ENCODE measurements around the gene GSAP. TPM values are rescaled to one million over a fixed set of nuclear protein-coding genes. Genes with fewer than 3 reads are reported as not detected.

Gene GSAP
- polyA plus RNA-seq, 3 donors, result 19.1 to 105 (median 35.6) TPM

GRCh38 chr7:77353911-77354310, 62.2 kb downstream of the GSAP start:
- H3K27me3 ChIP-seq (ENCODE audit: control insufficient read depth in 2 of 2, insufficient read depth in 2 of 2, low read length in 2 of 2), result no peaks in the 10 kb centered on the region
- no peak for DNase-seq
- peaks cover 53 to 83% of the 10 kb centered on the region in 2 donors for H3K36me3 ChIP-seq (replicated peaks in 1 of 2; ENCODE audit: control insufficient read depth in 1 of 2, insufficient read depth in 2 of 2, low read length in 2 of 2)
- WGBS (ENCODE audit: insufficient coverage), result no CpG with 5 or more reads among the region's 6 CpGs
- no peak overlapping the region for H2AFZ ChIP-seq (ENCODE audit: insufficient read depth, low read depth, low read length, poor library complexity, severe bottlenecking)
- no peak overlapping the region for H3K27ac Mint-ChIP-seq
- H3K4me3 ChIP-seq (replicated peaks in 1 of 3; ENCODE audit: low read depth in 2 of 3, low read length in 3 of 3), result no peak overlapping the region
- TF ChIP-seq CTCF (IDR thresholded peaks at IDR 0.05), result no peak
- no peaks in the 10 kb centered on the region for H3K79me2 ChIP-seq (ENCODE audit: insufficient read depth, low read length)
- H3K27ac ChIP-seq (ENCODE audit: low read depth in 1 of 2, low read length in 2 of 2), result no peak overlapping the region
- no peaks in the 10 kb centered on the region for H3K9me3 ChIP-seq (replicated peaks in 1 of 2; ENCODE audit: control insufficient read depth in 1 of 2, insufficient read depth in 1 of 2, low read length in 2 of 2)
- no peak overlapping the region for H3K4me3 Mint-ChIP-seq
- peaks cover 64 to 71% of the 10 kb centered on the region in 2 donors for H3K36me3 Mint-ChIP-seq
- H3K9me3 Mint-ChIP-seq, result peaks cover 0 to 2% (median 0%) of the 10 kb centered on the region in 7 donors
- H4K20me1 ChIP-seq (ENCODE audit: insufficient read depth, low read length), result peaks cover 6% of the 10 kb centered on the region
- H3K4me2 ChIP-seq (replicated peaks; ENCODE audit: extremely low read depth, low read length, poor library complexity, severe bottlenecking), result no peak overlapping the region
- peaks cover 15% of the 10 kb centered on the region for H3K4me1 Mint-ChIP-seq
- intact Hi-C loops (cut with micrococcal nuclease), result no loop called here
- no peaks in the 10 kb centered on the region for H3K27me3 Mint-ChIP-seq (ENCODE audit: low read depth in 3 of 3)
- no peak overlapping the region for H3K9ac ChIP-seq (ENCODE audit: insufficient read depth, low read length, poor library complexity, severe bottlenecking)
- peaks cover 10 to 14% of the 10 kb centered on the region in 2 donors for H3K4me1 ChIP-seq (ENCODE audit: control insufficient read depth in 1 of 2, insufficient read depth in 2 of 2, low read length in 2 of 2)

GRCh38 chr7:77353407-77353721, 62.8 kb downstream of the GSAP start:
- H3K4me1 ChIP-seq (ENCODE audit: control insufficient read depth in 1 of 2, insufficient read depth in 2 of 2, low read length in 2 of 2), result peaks cover 10 to 14% of the 10 kb centered on the region in 2 donors
- intact Hi-C loops (cut with micrococcal nuclease), result no loop called here
- peaks cover 0 to under 1% (median 0%) of the 10 kb centered on the region in 3 donors for H3K27me3 Mint-ChIP-seq (ENCODE audit: low read depth in 3 of 3)
- peaks cover 0 to 2% (median 0%) of the 10 kb centered on the region in 7 donors for H3K9me3 Mint-ChIP-seq
- H3K36me3 ChIP-seq (replicated peaks in 1 of 2; ENCODE audit: control insufficient read depth in 1 of 2, insufficient read depth in 2 of 2, low read length in 2 of 2), result peaks cover 52 to 84% of the 10 kb centered on the region in 2 donors
- no peak overlapping the region for H3K27ac Mint-ChIP-seq
- H3K4me1 Mint-ChIP-seq, result peaks cover 15% of the 10 kb centered on the region
- WGBS (ENCODE audit: insufficient coverage), result no CpG with 5 or more reads among the region's 1 CpG
- DNase-seq, result no peak
- H3K27me3 ChIP-seq (ENCODE audit: control insufficient read depth in 2 of 2, insufficient read depth in 2 of 2, low read length in 2 of 2), result no peaks in the 10 kb centered on the region
- H3K36me3 Mint-ChIP-seq, result peaks cover 65 to 71% of the 10 kb centered on the region in 2 donors
- H4K20me1 ChIP-seq (ENCODE audit: insufficient read depth, low read length), result peaks cover 6% of the 10 kb centered on the region
- H3K4me3 Mint-ChIP-seq, result no peak overlapping the region
- H3K4me3 ChIP-seq (replicated peaks in 1 of 3; ENCODE audit: low read depth in 2 of 3, low read length in 3 of 3), result no peak overlapping the region
- no peak overlapping the region for H3K9ac ChIP-seq (ENCODE audit: insufficient read depth, low read length, poor library complexity, severe bottlenecking)
- no peak overlapping the region for H2AFZ ChIP-seq (ENCODE audit: insufficient read depth, low read depth, low read length, poor library complexity, severe bottlenecking)
- no peak overlapping the region for H3K4me2 ChIP-seq (replicated peaks; ENCODE audit: extremely low read depth, low read length, poor library complexity, severe bottlenecking)
- no peaks in the 10 kb centered on the region for H3K9me3 ChIP-seq (replicated peaks in 1 of 2; ENCODE audit: control insufficient read depth in 1 of 2, insufficient read depth in 1 of 2, low read length in 2 of 2)
- H3K79me2 ChIP-seq (ENCODE audit: insufficient read depth, low read length), result no peaks in the 10 kb centered on the region
- no peak overlapping the region for H3K27ac ChIP-seq (ENCODE audit: low read depth in 1 of 2, low read length in 2 of 2)
- no peak for TF ChIP-seq CTCF (IDR thresholded peaks at IDR 0.05)

Measured in CD14-positive monocyte (primary cell).